ENCODE results near the gene HGFAC.

The HGFAC gene

GRCh38 chr4:3423952-3424351, 17.8 kb upstream of the HGFAC start:
- DNase-seq (ENCODE audit: low read depth in 3 of 3, low spot score in 1 of 3): no peak

GRCh38 chr4:3424522-3425095, 17.2 kb upstream of the HGFAC start:
- no peak for DNase-seq (ENCODE audit: low read depth in 3 of 3, low spot score in 1 of 3)

GRCh38 chr4:3426465-3427133, 15.2 kb upstream of the HGFAC start:
- DNase-seq (ENCODE audit: low read depth in 3 of 3, low spot score in 1 of 3): no peak

GRCh38 chr4:3427134-3427476, 14.7 kb upstream of the HGFAC start:
- no peak for DNase-seq (ENCODE audit: low read depth in 3 of 3, low spot score in 1 of 3)

GRCh38 chr4:3427706-3428446, 13.9 kb upstream of the HGFAC start:
- DNase-seq (ENCODE audit: low read depth in 3 of 3, low spot score in 1 of 3): no peak

GRCh38 chr4:3429651-3430050, 12.1 kb upstream of the HGFAC start:
- DNase-seq (ENCODE audit: low read depth in 3 of 3, low spot score in 1 of 3): no peak

- no peak for DNase-seq (ENCODE audit: low read depth in 3 of 3, low spot score in 1 of 3)
Observed at GRCh38 chr4:3430524-3430923, 11.2 kb upstream of the HGFAC start.

- no peak for DNase-seq (ENCODE audit: low read depth in 3 of 3, low spot score in 1 of 3)
Observed at GRCh38 chr4:3431446-3431993, 10.2 kb upstream of the HGFAC start.

- DNase-seq (ENCODE audit: low read depth in 3 of 3, low spot score in 1 of 3): no peak
Observed at GRCh38 chr4:3432381-3432790, 9.4 kb upstream of the HGFAC start.

- DNase-seq (ENCODE audit: low read depth in 3 of 3, low spot score in 1 of 3): no peak
Observed at GRCh38 chr4:3433138-3433869, 8.5 kb upstream of the HGFAC start.

GRCh38 chr4:3434881-3435685, 6.7 kb upstream of the HGFAC start:
- DNase-seq (ENCODE audit: low read depth in 3 of 3, low spot score in 1 of 3): no peak

GRCh38 chr4:3435686-3435956, 6.1 kb upstream of the HGFAC start:
- no peak for DNase-seq (ENCODE audit: low read depth in 3 of 3, low spot score in 1 of 3)

- DNase-seq (ENCODE audit: low read depth in 3 of 3, low spot score in 1 of 3): no peak
Observed at GRCh38 chr4:3436048-3436797, 5.5 kb upstream of the HGFAC start.

- no peak for DNase-seq (ENCODE audit: low read depth in 3 of 3, low spot score in 1 of 3)
Observed at GRCh38 chr4:3436798-3437581, 4.8 kb upstream of the HGFAC start.

GRCh38 chr4:3437582-3437936, 4.2 kb upstream of the HGFAC start:
- DNase-seq (ENCODE audit: low read depth in 3 of 3, low spot score in 1 of 3): no peak

- DNase-seq (ENCODE audit: low read depth in 3 of 3, low spot score in 1 of 3): no peak
Observed at GRCh38 chr4:3437998-3438846, 3.5 kb upstream of the HGFAC start.

- DNase-seq (ENCODE audit: low read depth in 3 of 3, low spot score in 1 of 3): no peak
Observed at GRCh38 chr4:3438847-3439180, 3.0 kb upstream of the HGFAC start.

- DNase-seq (ENCODE audit: low read depth in 3 of 3, low spot score in 1 of 3): no peak
Observed at GRCh38 chr4:3439391-3439790, 2.4 kb upstream of the HGFAC start.

- DNase-seq (ENCODE audit: low read depth in 3 of 3, low spot score in 1 of 3): no peak
Observed at GRCh38 chr4:3440011-3440410, 1.8 kb upstream of the HGFAC start.
